Mesodermal cell (in vitro differentiated cells): ENCODE results near the gene CASP3. TPM values are rescaled to one million over a fixed set of nuclear protein-coding genes. Genes with fewer than 3 reads are reported as not detected.

Source experiments
- H3K27ac ChIP-seq: 2 replicates; pipeline ENCODE4 v1.7.0; 2013; ENCODE audit warnings: mild to moderate bottlenecking, low read depth, low read length, moderate library complexity; ENCODE audit not compliant: severe bottlenecking
- H3K36me3 ChIP-seq: 2 replicates; pipeline ENCODE4 v1.7.1; 2013; ENCODE audit warnings: mild to moderate bottlenecking, low read length, moderate library complexity; ENCODE audit not compliant: control insufficient read depth, insufficient read depth
- H3K4me1 ChIP-seq: one replicate; pipeline ENCODE4 v1.7.1; 2013; ENCODE audit warnings: mild to moderate bottlenecking, low read length; ENCODE audit not compliant: insufficient read depth, control insufficient read depth, poor library complexity, severe bottlenecking
- H3K4me3 ChIP-seq: 2 replicates; pipeline ENCODE4 v1.7.0; 2013; ENCODE audit warnings: low read length, control low read depth, mild to moderate bottlenecking; ENCODE audit not compliant: insufficient read depth, poor library complexity, severe bottlenecking; ENCODE audit errors: extremely low read depth
- H3K9me3 ChIP-seq: 2 replicates; pipeline ENCODE4 v1.7.1; 2013; ENCODE audit warnings: mild to moderate bottlenecking, low read length, moderate library complexity; ENCODE audit not compliant: control insufficient read depth
- WGBS, 2 experiments: methylation state at CpG; one replicate each; pipeline ENCODE4 v1.1.5; 2013; ENCODE audit warnings: missing lambda C conversion rate in 2 of 2; ENCODE audit not compliant: insufficient coverage in 2 of 2; 5-methylcytosine and 5-hydroxymethylcytosine counted together
- polyA plus RNA-seq, 2 experiments: library from polyadenylated mRNA; stranded (reverse); fragments of 50-300 nt; gene quantifications; one replicate each; pipeline ENCODE4 v1.2.3, GENCODE V29; 2013

The CASP3 gene
- 45.9 TPM for polyA plus RNA-seq (2013, experiment 1 of 2)
- 51.4 TPM for polyA plus RNA-seq (2013, experiment 2 of 2)

DNA sequence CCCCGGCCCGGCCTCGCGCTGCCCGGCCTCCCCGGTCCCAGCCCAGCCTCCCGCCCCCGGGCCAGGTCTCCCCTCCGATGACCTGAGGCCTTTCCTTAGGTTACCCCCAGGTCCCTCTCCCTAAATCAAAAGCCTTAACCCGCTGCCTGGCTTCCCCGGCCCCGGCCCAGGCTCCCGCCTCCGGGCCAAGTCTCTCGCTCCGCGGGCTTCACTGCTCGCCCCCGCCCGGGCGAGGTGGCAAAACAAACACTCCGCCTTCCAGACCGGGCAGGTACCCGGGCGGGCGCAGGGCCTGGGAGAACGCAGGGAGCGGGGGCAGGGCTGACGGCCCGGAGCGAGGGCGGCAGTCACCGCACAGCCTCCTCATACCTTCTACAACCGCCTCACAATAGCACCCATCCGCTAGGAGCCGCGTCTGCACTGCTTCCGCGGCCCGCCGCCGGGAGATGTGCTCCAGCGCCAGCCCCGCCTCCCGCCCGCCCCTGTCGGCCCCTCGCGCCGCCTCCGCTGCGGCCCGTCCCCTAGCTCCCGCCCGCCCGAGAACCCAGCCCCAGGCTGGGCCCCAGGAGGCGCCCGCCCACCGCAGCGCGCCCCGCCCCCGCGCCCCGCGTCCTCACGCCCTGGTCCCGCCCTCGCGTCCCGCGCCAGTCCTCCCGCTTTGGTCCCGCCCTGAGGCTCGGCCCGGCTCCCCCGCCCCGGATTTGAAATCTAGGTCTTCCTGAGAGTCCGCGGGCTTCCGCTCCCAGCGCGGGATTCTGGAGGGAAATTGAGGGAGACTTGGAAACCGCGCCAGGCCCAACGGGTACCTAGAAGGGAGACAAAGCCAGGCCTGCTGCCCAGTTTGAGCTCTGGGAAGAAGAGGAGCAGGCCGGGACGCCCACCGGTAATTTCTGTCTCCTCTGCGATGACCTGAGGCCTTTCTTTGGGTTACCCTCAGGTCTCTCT lies at the start of gene CASP3, which contains the start of gene PRIMPOL:
Gene CASP3, minus strand, starts transcription at position 422 of the 945 bp plus-strand sequence. CDS start 10,994 bp downstream, outside the sequence.
Gene PRIMPOL, plus strand, starts transcription at position 713 of the 945 bp plus-strand sequence. CDS start 7,403 bp downstream, outside the sequence.
- Histone ChIP-seq H3K4me1 (peaks cover 20% of the 10 kb centered on the region), H3K27ac (peak within 1 kb of the TSS; percentile 90), H3K9me3 (no peaks in the 10 kb centered on the region), H3K4me3 (peak within 1 kb of the TSS; percentile 86), H3K36me3 (peaks cover 6% of the 10 kb centered on the region)
- WGBS, 2 experiments, result 0% methylated on average over 39 to 53 of the region's 90 CpGs

DNA sequence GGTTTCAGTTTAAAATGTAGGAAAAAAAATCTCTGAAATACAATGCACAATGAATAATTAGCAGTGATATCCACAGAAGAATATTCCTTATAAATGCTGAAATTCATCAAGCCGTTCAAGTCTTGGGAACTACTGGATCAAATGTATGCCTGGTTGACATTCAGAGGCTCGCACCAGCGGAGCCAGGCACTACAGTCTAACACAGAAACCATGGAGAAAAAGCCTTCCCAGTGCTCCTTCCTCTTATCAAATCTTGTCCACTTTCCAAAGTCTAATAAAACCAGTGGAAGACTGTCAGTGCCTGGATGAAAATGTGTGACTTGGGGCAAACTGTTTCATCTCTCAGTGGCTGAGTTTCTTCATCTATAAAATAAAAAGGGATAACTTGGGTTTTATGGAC lies 48.7 kb upstream of the CASP3 start:
- no peaks in the 10 kb centered on the region for H3K4me1 ChIP-seq
- H3K9me3 ChIP-seq, result no peaks in the 10 kb centered on the region
- no peak overlapping the region for H3K4me3 ChIP-seq
- 92% methylated on average over 3 of the region's 3 CpGs; no CpG with 5 or more reads in 1 of the 2 experiments for WGBS, 2 experiments
- H3K36me3 ChIP-seq, result peaks cover 66% of the 10 kb centered on the region
- H3K27ac ChIP-seq, result no peak overlapping the region

DNA sequence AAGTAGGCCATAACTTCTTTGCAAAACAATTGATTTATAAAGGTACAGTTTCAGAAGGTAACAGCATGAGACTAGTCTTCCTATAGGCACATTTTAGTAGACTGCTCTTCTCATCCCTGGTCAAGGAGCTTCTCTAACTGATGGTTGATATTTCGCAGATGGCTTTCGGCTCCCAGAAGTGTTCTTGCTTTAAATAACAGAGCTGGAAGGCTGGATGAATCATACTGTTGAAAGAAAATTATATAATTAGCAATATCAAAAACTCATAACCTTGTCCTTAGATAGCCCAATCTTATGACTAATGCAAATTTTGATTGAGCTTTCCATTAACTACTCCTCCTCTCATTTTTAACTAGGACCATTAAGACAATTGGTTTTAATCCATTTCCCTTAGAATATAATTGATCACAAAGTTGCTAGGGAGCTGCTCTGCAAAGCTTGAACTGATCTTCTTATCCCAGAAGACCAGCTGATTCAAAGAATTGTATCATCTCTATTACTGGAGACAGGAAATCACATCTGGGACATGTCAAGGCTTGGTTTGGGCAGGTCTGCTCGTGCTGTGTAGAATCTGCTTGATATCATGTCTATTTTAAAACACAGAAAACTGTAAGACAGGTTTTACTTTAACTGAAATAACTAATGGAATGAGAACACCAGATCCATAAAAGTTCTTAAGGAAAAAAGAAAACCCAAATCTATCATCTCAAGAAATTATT lies 46.1 kb upstream of the CASP3 start:
- Histone ChIP-seq H3K27ac (no peak overlapping the region), H3K36me3 (peaks cover 51% of the 10 kb centered on the region), H3K4me1 (no peaks in the 10 kb centered on the region), H3K9me3 (no peaks in the 10 kb centered on the region), H3K4me3 (no peak overlapping the region)
- WGBS, 2 experiments, result no CpG with 5 or more reads among the region's 3 CpGs

DNA sequence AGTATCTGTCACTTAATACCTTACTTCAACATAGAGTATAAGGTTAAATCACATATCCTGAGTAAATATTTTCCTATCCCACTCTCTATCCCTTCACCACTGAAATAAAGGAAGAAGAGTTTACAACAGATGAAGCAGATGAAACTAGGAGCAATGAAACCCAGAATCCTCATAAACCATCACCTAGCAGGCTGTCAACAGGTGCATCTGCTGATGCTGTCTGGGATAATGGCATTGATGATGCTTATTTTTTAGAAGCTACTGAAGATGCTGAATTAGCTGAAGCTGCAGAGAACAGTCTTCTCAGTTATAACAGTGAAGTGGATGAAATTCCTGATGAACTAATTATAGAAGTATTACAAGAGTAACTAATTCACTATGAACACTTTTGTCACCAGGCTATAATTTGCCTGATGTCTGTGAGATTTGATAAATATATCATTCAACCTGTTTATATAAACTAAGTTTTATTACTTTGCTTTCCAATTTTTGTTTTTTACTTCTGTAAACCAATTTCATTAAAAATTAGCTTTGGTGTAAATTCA lies 45.2 kb upstream of the CASP3 start:
- peaks cover 42% of the 10 kb centered on the region for H3K36me3 ChIP-seq
- no peak overlapping the region for H3K27ac ChIP-seq
- no peak overlapping the region for H3K4me3 ChIP-seq
- no peaks in the 10 kb centered on the region for H3K4me1 ChIP-seq
- no peaks in the 10 kb centered on the region for H3K9me3 ChIP-seq

DNA sequence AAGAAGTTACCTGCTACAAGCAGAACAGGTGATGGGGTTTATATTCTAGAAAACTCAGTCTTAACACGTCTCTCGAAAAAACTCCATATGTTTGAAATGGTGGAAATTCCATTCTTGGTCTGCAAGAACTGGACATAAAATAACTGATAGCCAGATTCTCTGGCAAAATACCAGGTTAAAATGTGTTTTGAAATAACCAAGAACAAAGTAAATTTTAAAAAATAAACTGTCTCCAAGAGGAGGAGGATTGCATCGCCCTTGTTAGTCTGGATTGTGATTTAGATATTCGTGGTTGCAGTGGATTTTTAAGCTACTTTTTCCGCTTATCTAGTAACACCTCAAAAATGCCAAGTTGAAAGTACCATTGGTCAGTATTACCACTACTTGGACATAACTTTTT lies 43.8 kb upstream of the CASP3 start:
- Histone ChIP-seq H3K36me3 (peaks cover 39% of the 10 kb centered on the region), H3K27ac (no peak overlapping the region), H3K9me3 (no peaks in the 10 kb centered on the region), H3K4me3 (no peak overlapping the region), H3K4me1 (no peaks in the 10 kb centered on the region)
- WGBS, 2 experiments, result 83 to 100% methylated on average over 2 to 3 of the region's 5 CpGs

DNA sequence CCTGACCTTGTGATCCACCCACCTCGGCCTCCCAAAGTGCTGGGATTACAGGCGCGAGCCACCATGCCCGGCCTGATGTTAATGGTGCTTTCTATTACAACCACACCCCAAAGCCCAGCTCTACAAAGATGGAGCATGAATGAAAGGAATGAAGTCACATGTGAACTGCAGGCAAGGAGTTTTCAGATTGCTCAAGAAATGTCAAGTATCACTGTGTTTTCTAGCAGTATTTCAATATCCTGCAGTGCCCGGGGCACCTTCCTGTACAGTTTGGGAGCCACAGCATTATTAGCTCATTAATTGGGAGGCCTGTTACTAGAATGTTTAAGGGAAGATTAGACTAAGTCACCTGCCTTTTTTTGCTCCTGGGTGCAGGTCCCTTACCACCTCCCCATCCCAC lies 40.4 kb upstream of the CASP3 start:
- H3K27ac ChIP-seq, result no peak overlapping the region
- H3K36me3 ChIP-seq, result peaks cover 16% of the 10 kb centered on the region
- WGBS, 2 experiments, result 100% methylated on average over 1 of the region's 5 CpGs; no CpG with 5 or more reads in 1 of the 2 experiments
- no peaks in the 10 kb centered on the region for H3K9me3 ChIP-seq
- H3K4me1 ChIP-seq, result no peaks in the 10 kb centered on the region
- H3K4me3 ChIP-seq, result no peak overlapping the region

DNA sequence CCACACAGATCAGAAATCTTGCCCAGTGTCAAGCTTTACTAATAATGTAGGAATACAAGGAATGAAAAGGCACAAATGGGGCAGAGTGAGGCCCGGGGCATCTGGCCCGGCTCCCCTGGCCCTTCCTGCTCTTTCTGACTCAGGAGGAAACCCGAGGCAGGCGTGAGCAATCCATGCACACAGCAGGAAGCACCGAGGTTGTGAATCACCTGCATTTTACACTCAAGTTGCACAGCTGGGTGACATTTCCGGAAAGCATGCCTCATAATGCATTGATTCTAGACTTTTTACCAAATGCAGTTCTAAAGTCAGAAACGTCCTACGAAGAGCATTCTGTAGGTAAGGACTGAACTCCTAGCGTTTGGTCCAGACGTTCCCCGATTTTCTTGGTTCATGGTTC lies 39.2 kb upstream of the CASP3 start:
- Histone ChIP-seq H3K9me3 (no peaks in the 10 kb centered on the region), H3K4me3 (no peak overlapping the region), H3K36me3 (peaks cover 5% of the 10 kb centered on the region), H3K4me1 (no peaks in the 10 kb centered on the region), H3K27ac (peak overlapping the region; percentile 24)
- 27 to 28% methylated on average over 8 to 11 of the region's 11 CpGs for WGBS, 2 experiments

DNA sequence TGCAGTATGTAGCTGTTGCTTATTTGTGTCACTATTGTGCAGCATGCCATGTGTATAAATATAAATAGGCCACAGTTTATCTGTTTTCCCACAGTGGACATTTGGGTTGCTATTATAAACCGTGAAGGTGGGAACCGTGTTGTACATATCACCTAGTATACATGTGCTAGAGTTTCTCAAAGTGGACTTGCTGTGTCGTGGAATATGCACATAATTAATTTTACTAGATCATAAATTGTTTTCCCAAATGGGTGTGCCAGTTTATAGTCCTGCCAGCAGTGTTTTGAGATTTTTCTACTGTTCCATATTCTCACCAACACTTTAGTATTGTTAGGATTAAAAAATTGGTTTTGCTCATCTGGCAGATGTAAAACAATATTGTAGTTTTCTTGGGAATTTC lies 38.8 kb upstream of the CASP3 start:
- no peaks in the 10 kb centered on the region for H3K4me1 ChIP-seq
- no peak overlapping the region for H3K27ac ChIP-seq
- no peaks in the 10 kb centered on the region for H3K9me3 ChIP-seq
- WGBS, 2 experiments, result no CpG with 5 or more reads among the region's 3 CpGs
- H3K4me3 ChIP-seq, result no peak overlapping the region
- peaks cover 2% of the 10 kb centered on the region for H3K36me3 ChIP-seq

DNA sequence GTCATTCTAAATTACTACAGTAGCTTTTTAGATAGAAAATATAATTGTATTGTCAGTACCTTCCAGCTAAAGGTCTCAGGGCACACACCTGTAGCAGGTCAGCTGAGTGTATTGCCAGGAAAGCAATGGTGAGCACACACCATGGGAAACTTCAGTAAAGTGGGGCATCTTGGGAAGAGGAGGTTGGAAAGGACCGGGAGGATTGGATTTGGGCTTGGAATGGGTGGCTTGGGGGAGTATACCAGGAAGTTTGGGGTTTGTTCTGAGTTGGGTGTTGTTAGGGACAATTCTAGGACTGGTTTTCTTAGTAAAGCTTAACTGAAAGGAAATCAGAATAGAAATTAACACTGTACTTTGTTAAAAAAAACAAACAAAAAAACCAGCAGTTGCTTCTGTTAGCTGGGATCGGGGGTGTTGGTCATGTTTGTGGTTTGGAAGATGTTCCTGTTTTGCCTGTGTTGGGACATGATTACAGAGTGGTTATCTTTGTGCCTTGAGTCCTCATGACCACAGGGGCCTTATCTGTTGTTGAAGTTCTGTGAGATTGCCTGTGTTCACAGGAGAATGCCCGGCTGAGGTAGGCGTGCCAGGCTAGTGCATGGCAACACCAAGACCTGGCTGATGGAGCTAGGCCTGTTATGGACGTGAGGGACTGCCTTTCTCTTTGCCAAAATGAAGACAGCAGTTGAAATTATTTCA lies 35.4 kb upstream of the CASP3 start:
- H3K36me3 ChIP-seq, result peaks cover 5% of the 10 kb centered on the region
- no peaks in the 10 kb centered on the region for H3K4me1 ChIP-seq
- H3K4me3 ChIP-seq, result no peak overlapping the region
- no peak overlapping the region for H3K27ac ChIP-seq
- WGBS, 2 experiments, result 85 to 92% methylated on average over 4 to 5 of the region's 5 CpGs
- peaks cover 3% of the 10 kb centered on the region for H3K9me3 ChIP-seq

DNA sequence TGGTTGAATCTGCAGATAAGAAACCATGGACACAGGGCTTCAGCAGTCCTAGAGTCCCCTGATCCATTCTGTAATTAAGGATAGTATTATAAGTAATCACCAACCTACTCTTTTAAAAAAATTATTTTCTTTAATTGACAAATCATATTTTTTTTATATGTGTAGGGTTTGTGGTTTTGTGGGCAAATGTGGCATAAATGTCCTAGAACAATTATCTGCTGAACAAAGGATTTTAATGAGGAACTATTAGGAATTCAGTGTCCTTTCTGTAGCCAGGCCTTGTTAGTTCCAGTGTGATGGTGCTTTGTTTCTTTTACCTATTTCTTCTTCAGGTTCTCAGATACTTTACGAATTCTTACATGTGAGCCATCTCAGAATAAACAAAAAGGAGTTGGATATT lies 32.7 kb upstream of the CASP3 start:
- no peak overlapping the region for H3K4me3 ChIP-seq
- H3K36me3 ChIP-seq, result peaks cover 5% of the 10 kb centered on the region
- no peak overlapping the region for H3K27ac ChIP-seq
- H3K9me3 ChIP-seq, result peaks cover 5% of the 10 kb centered on the region
- no peaks in the 10 kb centered on the region for H3K4me1 ChIP-seq
- WGBS, 2 experiments, result no CpG with 5 or more reads among the region's 1 CpG
